Kidney (tissue), 14 donors: ENCODE data around the gene NTN4. TPM values are rescaled to one million over a fixed set of nuclear protein-coding genes. Genes with fewer than 3 reads are reported as not detected.

ENCODE experiments used
- DNase-seq, 5 donors: peaks; one replicate each; pipeline ENCODE4 v3.0.0-alpha.2; 2013 to 2020
- FAIRE-seq: peaks from 2 replicates; lab custom pipeline; 2012; peaks lifted over from hg19 to GRCh38; lab: Jason Lieb, UNC
- H3K27ac ChIP-seq, 2 donors: one replicate each; pipeline ENCODE4 v1.7.0; 2013; ENCODE audit warnings: low read depth in 2 of 2, low read length in 2 of 2, inconsistent platforms in 1 of 2
- H3K27me3 ChIP-seq: one replicate; pipeline ENCODE4 v1.7.1; 2013; ENCODE audit warnings: low read length, inconsistent platforms; ENCODE audit not compliant: control insufficient read depth, insufficient read depth
- H3K36me3 ChIP-seq, 3 donors: one replicate each; pipeline versions ENCODE4 v1.7.0 to v1.7.1; 2013; ENCODE audit warnings: low read length in 3 of 3, control low read depth in 1 of 3, inconsistent platforms in 1 of 3; ENCODE audit not compliant: insufficient read depth in 3 of 3, control insufficient read depth in 2 of 3
- H3K4me1 ChIP-seq, 3 donors: one replicate each; pipeline versions ENCODE4 v1.7.0 to v1.7.1; 2013; ENCODE audit warnings: low read length in 3 of 3, inconsistent platforms in 1 of 3, low read depth in 1 of 3; ENCODE audit not compliant: control insufficient read depth in 2 of 3, insufficient read depth in 2 of 3
- H3K4me3 ChIP-seq, 3 donors: one replicate each; pipeline versions ENCODE4 v1.7.0 to v1.8.1; 2013; ENCODE audit warnings: low read length in 3 of 3, control low read depth in 1 of 3, inconsistent platforms in 1 of 3
- H3K9ac ChIP-seq, 3 donors: one replicate each; pipeline versions ENCODE4 v1.7.0 to v1.7.1; 2013; ENCODE audit warnings: low read length in 3 of 3, control low read depth in 1 of 3, inconsistent platforms in 1 of 3
- H3K9me3 ChIP-seq, 3 donors: one replicate each; pipeline versions ENCODE4 v1.7.0 to v1.7.1; 2013; ENCODE audit warnings: low read length in 3 of 3, control low read depth in 1 of 3, inconsistent platforms in 1 of 3; ENCODE audit not compliant: control insufficient read depth in 2 of 3, insufficient read depth in 1 of 3
- intact Hi-C: fragments of 100-400 bp; cut with DNase I; formaldehyde crosslinking; loops from one replicate; pipeline ENCODE4 v1.11.1; 2022
- polyA plus RNA-seq: library from polyadenylated mRNA; stranded (reverse); fragments of 350-450 nt; fragmentation: Illumina TruSeq; extraction: RNeasy Lipid Tissue Mini Kit (QIAGEN cat#74804); gene quantifications from one replicate; pipeline ENCODE4 v1.2.3, GENCODE V29; 2014; ENCODE audit warnings: low read depth, low replicate concordance; ENCODE audit not compliant: insufficient read depth
- total RNA-seq: library from RNA; stranded (reverse); fragmentation: NEBNext Ultra II Directional; extraction: Animal tissue kit (Norgen Biotek cat#: 25700); gene quantifications from one replicate; pipeline ENCODE4 v1.2.1, GENCODE V29; 2021
- TF ChIP-seq, protein P1 (sequence below): IDR thresholded peaks from 3 replicates; pipeline ENCODE4 v1.5.1; 2012; ENCODE audit warnings: mild to moderate bottlenecking, moderate library complexity, borderline replicate concordance; ENCODE audit not compliant: insufficient read depth; ENCODE audit errors: extremely low read depth
- donor health status: control.
- donor health status: control.
- donor health status: control.
- donor health status: control.
- donor health status: control.
- donor health status: DM: yes; HTN: yes; CAD: no.
- donor health status: Normal renal cell carcinoma (clear cell type).

NTN4 gene
- total and polyA plus RNA-seq, 2 donors from 2014 or later = 71.0 to 83.2 TPM

DNA sequence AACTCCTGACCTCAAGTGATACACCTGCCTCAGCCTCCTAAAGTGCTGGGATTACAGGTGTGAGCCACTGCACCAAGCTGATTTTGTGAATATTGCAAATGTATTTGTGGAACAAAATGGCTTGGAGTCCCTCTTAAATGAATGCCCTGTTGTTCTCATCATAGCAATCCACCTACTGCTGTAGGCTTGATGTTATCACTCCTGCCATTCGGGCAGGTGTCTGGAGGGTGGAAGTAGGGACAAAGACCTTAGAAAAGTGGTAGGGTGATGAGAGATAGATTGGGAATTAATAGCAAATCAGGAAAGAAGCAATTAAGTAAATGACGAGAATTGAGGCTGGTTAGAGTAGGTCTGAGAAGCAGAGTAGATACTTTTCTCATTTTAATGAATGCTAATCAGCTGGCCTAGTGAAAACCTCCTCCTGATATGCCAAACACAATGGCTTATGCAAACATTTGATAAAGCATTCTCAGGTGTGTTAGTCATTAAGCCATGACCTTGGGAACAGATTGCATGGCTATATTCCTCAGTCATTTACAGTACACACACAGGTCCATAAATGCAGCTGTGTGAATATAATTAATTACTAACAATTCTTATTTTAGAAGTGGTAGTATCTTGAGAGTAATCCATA lies 178.8 kb downstream of the NTN4 start:
- no peak overlapping the region for H3K4me3 ChIP-seq
- FAIRE-seq (no peak), DNase-seq (no peak)
- H3K27me3 ChIP-seq = no peaks in the 10 kb centered on the region
- TF ChIP-seq, protein P1, sequence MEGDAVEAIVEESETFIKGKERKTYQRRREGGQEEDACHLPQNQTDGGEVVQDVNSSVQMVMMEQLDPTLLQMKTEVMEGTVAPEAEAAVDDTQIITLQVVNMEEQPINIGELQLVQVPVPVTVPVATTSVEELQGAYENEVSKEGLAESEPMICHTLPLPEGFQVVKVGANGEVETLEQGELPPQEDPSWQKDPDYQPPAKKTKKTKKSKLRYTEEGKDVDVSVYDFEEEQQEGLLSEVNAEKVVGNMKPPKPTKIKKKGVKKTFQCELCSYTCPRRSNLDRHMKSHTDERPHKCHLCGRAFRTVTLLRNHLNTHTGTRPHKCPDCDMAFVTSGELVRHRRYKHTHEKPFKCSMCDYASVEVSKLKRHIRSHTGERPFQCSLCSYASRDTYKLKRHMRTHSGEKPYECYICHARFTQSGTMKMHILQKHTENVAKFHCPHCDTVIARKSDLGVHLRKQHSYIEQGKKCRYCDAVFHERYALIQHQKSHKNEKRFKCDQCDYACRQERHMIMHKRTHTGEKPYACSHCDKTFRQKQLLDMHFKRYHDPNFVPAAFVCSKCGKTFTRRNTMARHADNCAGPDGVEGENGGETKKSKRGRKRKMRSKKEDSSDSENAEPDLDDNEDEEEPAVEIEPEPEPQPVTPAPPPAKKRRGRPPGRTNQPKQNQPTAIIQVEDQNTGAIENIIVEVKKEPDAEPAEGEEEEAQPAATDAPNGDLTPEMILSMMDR = no peak
- no peaks in the 10 kb centered on the region for H3K9me3 ChIP-seq
- H3K27ac ChIP-seq = peak overlapping the region in 1 of 2 donors; percentile 63
- H3K4me1 ChIP-seq = no peaks in the 10 kb centered on the region
- H3K36me3 ChIP-seq = no peaks in the 10 kb centered on the region
- H3K9ac ChIP-seq = no peak overlapping the region
- intact Hi-C loops = no loop called here

- H3K27me3 ChIP-seq = no peaks in the 10 kb centered on the region
- no peak for DNase-seq
- H3K4me3 ChIP-seq = no peak overlapping the region
- H3K4me1 ChIP-seq = no peaks in the 10 kb centered on the region
- intact Hi-C loops = no loop called here
- peak overlapping the region in 1 of 2 donors; percentile 41 for H3K27ac ChIP-seq
- FAIRE-seq = no peak
- TF ChIP-seq, protein P1 = no peak
- H3K9me3 ChIP-seq = no peaks in the 10 kb centered on the region
- H3K9ac ChIP-seq = no peak overlapping the region
- H3K36me3 ChIP-seq = no peaks in the 10 kb centered on the region
Observed at GRCh38 chr12:95608252-95609033, 182.1 kb downstream of the NTN4 start.

Other genes with a start within 250 kb of the NTN4 start
- gene USP44, start 239.3 kb downstream of the NTN4 start, total RNA-seq = 2.8 TPM
- 0.52 TPM for gene USP44, start 239.3 kb downstream of the NTN4 start, polyA plus RNA-seq
- gene SNRPF, start 68.2 kb upstream of the NTN4 start, total RNA-seq = 17.7 TPM
- gene SNRPF, start 68.2 kb upstream of the NTN4 start, polyA plus RNA-seq = 42.1 TPM
- gene CCDC38, start 151.8 kb upstream of the NTN4 start, total RNA-seq = 0.31 TPM
- not detected for gene CCDC38, start 151.8 kb upstream of the NTN4 start, polyA plus RNA-seq
- gene AMDHD1, start 152.6 kb upstream of the NTN4 start, total RNA-seq = 1.2 TPM
- 5.9 TPM for gene AMDHD1, start 152.6 kb upstream of the NTN4 start, polyA plus RNA-seq
- 0.88 TPM for gene HAL, start 205.6 kb upstream of the NTN4 start, total RNA-seq
- gene HAL, start 205.6 kb upstream of the NTN4 start, polyA plus RNA-seq = not detected
- 56.5 TPM for gene LTA4H, start 244.8 kb upstream of the NTN4 start, total RNA-seq
- 57.4 TPM for gene LTA4H, start 244.8 kb upstream of the NTN4 start, polyA plus RNA-seq